NCI-H460 (cell line): Measurements from ENCODE around the gene MELK. TPM values are rescaled to one million over a fixed set of nuclear protein-coding genes. Genes with fewer than 3 reads are reported as not detected.

Experiments
- DNase-seq: peaks from one replicate; pipeline ENCODE4 v3.0.0-alpha.2; 2016; ENCODE audit warnings: low read depth; ENCODE audit errors: extremely low read depth
- total RNA-seq: library from RNA; depleted of rRNA; stranded (reverse); fragments of >200 nt; shearing (Covaris generic); gene quantifications from 2 replicates; pipeline ENCODE4 v1.2.3, GENCODE V29; 2014

Gene MELK
- total RNA-seq, 1 experiment from 2014 or later = 34.1 TPM

- DNase-seq = no peak
Observed at GRCh38 chr9:36665921-36666431, 93.3 kb downstream of the MELK start.

GRCh38 chr9:36671561-36671960 lies 98.9 kb downstream of the MELK start:
- no peak for DNase-seq

GRCh38 chr9:36676091-36676490 lies 103.4 kb downstream of the MELK start:
- no peak for DNase-seq

- no peak for DNase-seq
Observed at GRCh38 chr9:36676778-36677485, 104.2 kb downstream of the MELK start.

GRCh38 chr9:36677611-36678010 lies 104.9 kb downstream of the MELK start:
- DNase-seq = no peak

- no peak for DNase-seq
Observed at GRCh38 chr9:36679710-36680109, 107.0 kb downstream of the MELK start.

- no peak for DNase-seq
Observed at GRCh38 chr9:36686471-36686870, 113.8 kb downstream of the MELK start.

- no peak for DNase-seq
Observed at GRCh38 chr9:36690412-36691168, 117.9 kb downstream of the MELK start.

- DNase-seq = no peak
Observed at GRCh38 chr9:36691671-36692070, 119.0 kb downstream of the MELK start.

- no peak for DNase-seq
Observed at GRCh38 chr9:36698984-36699383, 126.3 kb downstream of the MELK start.

GRCh38 chr9:36704148-36704547 lies 131.5 kb downstream of the MELK start:
- DNase-seq = no peak

- DNase-seq = no peak
Observed at GRCh38 chr9:36713515-36714490, 141.1 kb downstream of the MELK start.

GRCh38 chr9:36716496-36716895 lies 143.8 kb downstream of the MELK start:
- DNase-seq = no peak

GRCh38 chr9:36717276-36717675 lies 144.6 kb downstream of the MELK start:
- no peak for DNase-seq

GRCh38 chr9:36718612-36719011 lies 145.9 kb downstream of the MELK start:
- DNase-seq = no peak

- DNase-seq = no peak
Observed at GRCh38 chr9:36720043-36720442, 147.3 kb downstream of the MELK start.

- no peak for DNase-seq
Observed at GRCh38 chr9:36721846-36722588, 149.3 kb downstream of the MELK start.

GRCh38 chr9:36725777-36726356 lies 153.2 kb downstream of the MELK start:
- DNase-seq = no peak
